Measurements from ENCODE around the gene CMSS1.

The CMSS1 gene

GRCh38 chr3:100209169-100209568 lies 391.5 kb downstream of the CMSS1 start:
- TF ChIP-seq CTCF (IDR thresholded peaks at IDR 0.05; ENCODE audit: insufficient read depth, low read depth, low read length, missing control alignments), result no peak

GRCh38 chr3:100209948-100210771 lies 392.5 kb downstream of the CMSS1 start:
- H3K4me3 ChIP-seq (ENCODE audit: low read depth, low read length), result peak overlapping the region; percentile 37; the same call in 1 of the 2 replicates
- peak; percentile 62 for DNase-seq (ENCODE audit: low read depth)
- TF ChIP-seq CTCF (IDR thresholded peaks at IDR 0.05; ENCODE audit: insufficient read depth, low read depth, low read length, missing control alignments), result no peak

More at GRCh38 chr3:100209169-100209568, 391.5 kb downstream of the CMSS1 start:
- no peak for DNase-seq (ENCODE audit: low read depth)
- H3K4me3 ChIP-seq (ENCODE audit: low read depth, low read length), result no peak overlapping the region

- no peak overlapping the region for H3K4me3 ChIP-seq (ENCODE audit: low read depth, low read length)
- peak; percentile 29 for DNase-seq (ENCODE audit: low read depth)
- TF ChIP-seq CTCF (IDR thresholded peaks at IDR 0.05; ENCODE audit: insufficient read depth, low read depth, low read length, missing control alignments), result no peak
Measured at GRCh38 chr3:100210772-100211135, 393.1 kb downstream of the CMSS1 start.

- no peak for TF ChIP-seq CTCF (IDR thresholded peaks at IDR 0.05; ENCODE audit: insufficient read depth, low read depth, low read length, missing control alignments)
- no peak overlapping the region for H3K4me3 ChIP-seq (ENCODE audit: low read depth, low read length)
- DNase-seq (ENCODE audit: low read depth), result no peak
Measured at GRCh38 chr3:100213891-100214573, 396.4 kb downstream of the CMSS1 start.

- H3K4me3 ChIP-seq (ENCODE audit: low read depth, low read length), result no peak overlapping the region
- no peak for DNase-seq (ENCODE audit: low read depth)
- TF ChIP-seq CTCF (IDR thresholded peaks at IDR 0.05; ENCODE audit: insufficient read depth, low read depth, low read length, missing control alignments), result no peak
Measured at GRCh38 chr3:100214574-100214964, 396.9 kb downstream of the CMSS1 start.

- no peak for DNase-seq (ENCODE audit: low read depth)
- TF ChIP-seq CTCF (IDR thresholded peaks at IDR 0.05; ENCODE audit: insufficient read depth, low read depth, low read length, missing control alignments), result no peak
- H3K4me3 ChIP-seq (ENCODE audit: low read depth, low read length), result no peak overlapping the region
Measured at GRCh38 chr3:100216713-100217112, 399.1 kb downstream of the CMSS1 start.

All from GM12865 (cell line).